Vagina (tissue), 2 donors: ENCODE data around the gene CACNA1C.

ENCODE experiments used
- POLR2AphosphoS5 ChIP-seq, 2 donors: sonication (generic); formaldehyde crosslinking; IDR thresholded peaks; one replicate each; pipeline ENCODE4 v1.9.0; 2017; ENCODE audit warnings: antibody characterized with exemption in 2 of 2, mild to moderate bottlenecking in 2 of 2, low read depth in 1 of 2; ENCODE audit not compliant: insufficient read depth in 1 of 2
- TF ChIP-seq, protein P1 (sequence below), 3 experiments: fragments of 450-650 bp in 2 of 3; fragments of 200-600 bp in 1 of 3; sonication (generic) in 1 of 3; IDR thresholded peaks; one replicate each; pipeline ENCODE4 v1.5.1; 2017 to 2019; ENCODE audit warnings: antibody characterized with exemption in 3 of 3, mild to moderate bottlenecking in 2 of 3, moderate library complexity in 2 of 3

GRCh38 chr12:2475984-2476383 is 423.2 kb downstream of the CACNA1C start:
- TF ChIP-seq, protein P1, sequence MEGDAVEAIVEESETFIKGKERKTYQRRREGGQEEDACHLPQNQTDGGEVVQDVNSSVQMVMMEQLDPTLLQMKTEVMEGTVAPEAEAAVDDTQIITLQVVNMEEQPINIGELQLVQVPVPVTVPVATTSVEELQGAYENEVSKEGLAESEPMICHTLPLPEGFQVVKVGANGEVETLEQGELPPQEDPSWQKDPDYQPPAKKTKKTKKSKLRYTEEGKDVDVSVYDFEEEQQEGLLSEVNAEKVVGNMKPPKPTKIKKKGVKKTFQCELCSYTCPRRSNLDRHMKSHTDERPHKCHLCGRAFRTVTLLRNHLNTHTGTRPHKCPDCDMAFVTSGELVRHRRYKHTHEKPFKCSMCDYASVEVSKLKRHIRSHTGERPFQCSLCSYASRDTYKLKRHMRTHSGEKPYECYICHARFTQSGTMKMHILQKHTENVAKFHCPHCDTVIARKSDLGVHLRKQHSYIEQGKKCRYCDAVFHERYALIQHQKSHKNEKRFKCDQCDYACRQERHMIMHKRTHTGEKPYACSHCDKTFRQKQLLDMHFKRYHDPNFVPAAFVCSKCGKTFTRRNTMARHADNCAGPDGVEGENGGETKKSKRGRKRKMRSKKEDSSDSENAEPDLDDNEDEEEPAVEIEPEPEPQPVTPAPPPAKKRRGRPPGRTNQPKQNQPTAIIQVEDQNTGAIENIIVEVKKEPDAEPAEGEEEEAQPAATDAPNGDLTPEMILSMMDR (IDR thresholded peaks at IDR 0.05): no peak
- no peak for TF ChIP-seq POLR2AphosphoS5 (IDR thresholded peaks at IDR 0.05; ENCODE audit: insufficient read depth in 1 of 2, low read depth in 1 of 2)
